Cardiac fibroblast (primary cell): ENCODE measurements around the gene PDS5A.

Experiments
- DNase-seq, 2 donors: peaks; one replicate each; pipeline versions ENCODE4 v3.0.0 to v3.0.0-alpha.2; 2010; ENCODE audit warnings: low read depth in 2 of 2
- H3K4me3 ChIP-seq, 2 donors: replicated peaks in 1 of 2; 1 replicate in 1 of 2; 2 replicates in 1 of 2; pipeline ENCODE4 v1.5.1; 2011; ENCODE audit warnings: low read depth in 2 of 2, low read length in 2 of 2, mild to moderate bottlenecking in 2 of 2, moderate library complexity in 1 of 2
- TF ChIP-seq, protein P1 (sequence below): IDR thresholded peaks from one replicate; pipeline ENCODE4 v1.5.1; 2011; ENCODE audit warnings: low read depth, mild to moderate bottlenecking, low read length, inconsistent platforms

PDS5A gene

DNA sequence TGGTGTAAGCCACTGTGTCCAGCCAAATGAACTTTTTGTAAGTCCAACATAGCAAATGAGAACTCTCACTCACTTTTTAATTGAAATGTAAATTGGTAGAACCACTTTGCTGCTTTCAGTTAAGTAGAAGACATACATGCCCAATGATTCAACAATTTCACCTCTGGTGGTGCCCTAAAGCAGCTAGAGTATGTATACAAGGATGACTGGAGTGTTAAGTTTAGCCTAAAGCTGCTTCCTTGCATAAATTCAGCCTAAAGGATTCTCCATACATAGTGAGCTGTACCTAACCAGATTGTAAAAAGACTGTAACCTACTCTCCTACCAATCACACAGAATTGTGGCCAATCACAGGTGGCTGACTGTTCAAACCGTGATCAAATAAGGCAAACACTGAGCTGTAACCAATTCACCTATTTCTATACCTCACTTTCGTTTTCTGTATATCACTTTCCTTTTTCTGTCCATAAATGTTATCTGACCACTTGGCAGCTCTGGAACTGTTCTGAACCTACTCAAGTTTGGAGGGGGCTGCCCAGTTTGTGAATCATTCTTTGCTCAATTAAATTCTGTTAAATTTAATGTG lies 39.9 kb downstream of the PDS5A start:
- TF ChIP-seq, protein P1, sequence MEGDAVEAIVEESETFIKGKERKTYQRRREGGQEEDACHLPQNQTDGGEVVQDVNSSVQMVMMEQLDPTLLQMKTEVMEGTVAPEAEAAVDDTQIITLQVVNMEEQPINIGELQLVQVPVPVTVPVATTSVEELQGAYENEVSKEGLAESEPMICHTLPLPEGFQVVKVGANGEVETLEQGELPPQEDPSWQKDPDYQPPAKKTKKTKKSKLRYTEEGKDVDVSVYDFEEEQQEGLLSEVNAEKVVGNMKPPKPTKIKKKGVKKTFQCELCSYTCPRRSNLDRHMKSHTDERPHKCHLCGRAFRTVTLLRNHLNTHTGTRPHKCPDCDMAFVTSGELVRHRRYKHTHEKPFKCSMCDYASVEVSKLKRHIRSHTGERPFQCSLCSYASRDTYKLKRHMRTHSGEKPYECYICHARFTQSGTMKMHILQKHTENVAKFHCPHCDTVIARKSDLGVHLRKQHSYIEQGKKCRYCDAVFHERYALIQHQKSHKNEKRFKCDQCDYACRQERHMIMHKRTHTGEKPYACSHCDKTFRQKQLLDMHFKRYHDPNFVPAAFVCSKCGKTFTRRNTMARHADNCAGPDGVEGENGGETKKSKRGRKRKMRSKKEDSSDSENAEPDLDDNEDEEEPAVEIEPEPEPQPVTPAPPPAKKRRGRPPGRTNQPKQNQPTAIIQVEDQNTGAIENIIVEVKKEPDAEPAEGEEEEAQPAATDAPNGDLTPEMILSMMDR = no peak
- H3K4me3 ChIP-seq = no peak overlapping the region
- no peak for DNase-seq

DNA sequence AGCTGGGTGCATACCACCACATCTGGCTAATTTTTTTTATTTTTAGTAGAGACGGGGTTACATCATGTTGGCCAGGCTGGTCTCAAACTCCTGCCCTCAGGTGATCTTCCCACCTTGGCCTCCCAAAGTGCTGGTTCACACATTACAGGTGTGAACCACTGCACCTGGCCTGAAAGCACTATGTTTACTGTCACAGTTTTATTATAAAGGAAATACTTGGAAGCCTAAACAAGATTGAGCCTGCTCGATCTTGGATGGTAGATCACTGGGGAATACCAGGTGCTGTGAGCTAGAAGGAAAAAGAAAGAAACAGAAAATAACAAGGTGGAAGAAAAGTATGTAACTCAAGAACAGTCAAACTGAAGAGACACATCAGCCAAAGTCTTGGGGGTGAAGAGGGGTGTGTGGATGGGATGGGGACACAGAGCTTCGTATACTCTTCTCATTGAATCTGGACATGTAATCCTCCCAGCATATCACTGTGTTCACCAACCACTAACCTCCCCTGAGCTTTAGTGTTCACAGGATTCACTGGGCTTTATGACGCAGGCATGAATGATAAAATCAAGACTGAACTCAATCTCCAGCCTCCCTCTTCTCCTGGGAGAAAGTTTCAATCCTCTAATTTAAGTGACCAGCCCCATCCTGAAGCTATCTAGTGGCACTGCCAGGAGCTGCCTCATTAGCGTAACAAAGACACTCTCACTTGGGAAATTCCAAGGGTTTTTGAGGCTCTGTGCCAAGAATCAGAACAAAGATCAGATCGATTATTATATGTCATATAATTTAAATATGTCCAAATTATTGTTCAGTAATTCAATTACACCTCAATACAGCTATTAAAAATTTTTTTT lies 40.9 kb downstream of the PDS5A start:
- no peak overlapping the region for H3K4me3 ChIP-seq
- DNase-seq = no peak
- TF ChIP-seq, protein P1 = no peak

DNA sequence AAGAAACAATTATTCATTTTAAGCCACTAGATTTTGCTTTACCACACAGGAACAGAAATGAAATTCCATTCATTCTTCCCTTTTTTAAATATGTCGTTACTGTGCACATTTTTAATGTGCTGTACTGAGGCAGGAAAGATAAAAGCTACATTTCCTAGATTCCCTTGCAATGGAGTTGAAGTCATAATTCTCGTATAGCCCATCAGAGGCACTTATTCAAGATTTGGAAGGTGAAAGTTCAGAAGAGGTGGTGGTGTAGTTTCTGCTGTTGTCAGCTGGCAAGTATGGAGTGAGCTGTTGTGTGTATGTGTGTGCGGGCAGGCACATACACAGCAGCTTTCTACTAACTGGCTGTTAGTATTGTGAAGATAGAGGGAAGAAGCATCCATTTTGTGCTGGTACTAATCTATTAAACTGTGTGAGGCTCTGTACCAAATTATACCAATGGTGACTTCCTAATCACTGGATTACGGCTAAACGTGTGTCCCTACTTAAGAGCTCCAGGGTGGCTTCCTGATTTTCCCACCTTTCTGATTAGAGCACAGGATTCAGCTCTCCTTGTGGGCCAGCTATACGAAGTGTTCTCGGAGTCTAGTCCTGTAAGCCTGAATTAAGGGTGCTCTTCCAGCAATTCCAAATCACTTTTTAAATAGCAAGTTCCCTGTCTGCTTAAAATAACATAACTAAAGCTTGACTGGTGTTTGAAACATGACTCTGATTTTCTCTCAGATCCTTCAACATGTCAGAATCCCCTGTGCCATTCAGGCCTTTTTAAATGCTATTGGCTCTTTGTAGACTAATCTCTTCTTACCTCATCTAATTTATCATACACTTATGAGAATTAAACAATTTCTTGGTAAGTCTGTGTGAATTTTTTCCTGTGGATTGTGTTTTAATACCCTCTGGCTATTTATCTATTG lies 43.8 kb downstream of the PDS5A start:
- peak; percentile 47 to 82 for DNase-seq
- TF ChIP-seq, protein P1 = no peak

DNA sequence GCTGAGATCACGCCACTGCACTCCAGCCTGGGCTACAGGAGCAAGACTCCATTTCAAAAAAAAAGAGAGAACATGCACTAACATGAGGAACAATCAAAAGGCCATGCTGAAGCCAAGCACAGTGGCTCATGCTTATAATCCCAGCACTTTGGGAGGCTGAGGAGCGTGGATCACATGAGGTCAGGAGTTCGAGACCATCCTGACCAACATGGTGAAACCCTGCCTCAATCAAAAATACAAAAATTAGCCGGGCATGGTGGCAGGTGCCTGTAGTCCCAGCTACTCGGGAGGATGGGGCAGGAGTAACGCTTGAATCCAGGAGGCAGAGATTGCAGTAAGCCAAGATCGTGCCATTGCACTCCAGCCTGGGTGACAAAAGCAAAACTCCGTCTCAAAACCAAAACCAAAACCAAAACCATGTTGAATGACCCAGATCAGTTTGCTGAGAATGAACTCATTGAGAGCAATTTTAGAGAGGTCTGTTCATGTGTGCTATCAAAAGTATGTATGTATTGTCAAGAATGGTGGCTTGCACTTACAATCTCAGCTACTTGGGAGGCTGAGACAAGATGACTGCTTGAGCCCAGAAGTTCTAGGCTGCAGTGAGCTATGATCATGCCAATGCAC lies 44.8 kb downstream of the PDS5A start:
- no peak overlapping the region for H3K4me3 ChIP-seq
- no peak for DNase-seq
- TF ChIP-seq, protein P1 = no peak

More for the DNA sequence above, 43.8 kb downstream of the PDS5A start:
- H3K4me3 ChIP-seq = no peak overlapping the region

DNA sequence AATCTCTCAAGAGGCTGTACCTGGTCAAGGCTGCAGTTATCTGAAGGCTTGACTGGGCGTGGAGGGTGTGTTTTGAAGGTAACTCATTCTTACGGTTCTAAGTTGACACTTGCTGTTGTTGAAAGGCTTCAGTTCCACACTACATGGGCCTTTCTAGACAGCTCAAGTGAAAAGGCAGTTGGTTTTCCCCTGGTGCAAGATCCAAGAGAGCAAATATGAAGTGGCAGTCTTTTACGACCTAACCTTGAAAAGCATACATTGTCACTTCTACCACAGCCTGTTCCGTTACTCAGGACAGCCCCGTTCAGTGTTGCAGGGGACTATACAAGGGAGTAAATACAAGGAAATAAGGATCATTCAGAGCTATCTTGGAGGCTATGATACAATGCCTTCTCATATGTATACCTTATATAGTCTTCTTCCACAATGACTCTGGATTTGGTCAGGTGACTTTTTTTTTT lies 46.2 kb downstream of the PDS5A start:
- DNase-seq = no peak

More for the DNA sequence above, 46.2 kb downstream of the PDS5A start:
- H3K4me3 ChIP-seq = no peak overlapping the region
- TF ChIP-seq, protein P1 = no peak
